Fibroblast of skin of scalp (primary cell): Measurements from ENCODE around the gene MCTP1.
"Not testable (repeated sequence)": the region's sequence is repeated elsewhere in the genome, so short reads cannot be mapped to it uniquely, and the experiment has no call there.

ENCODE experiments used
- DNase-seq: peaks from one replicate; pipeline ENCODE4 v3.0.0-alpha.2; 2013

MCTP1 gene

DNA sequence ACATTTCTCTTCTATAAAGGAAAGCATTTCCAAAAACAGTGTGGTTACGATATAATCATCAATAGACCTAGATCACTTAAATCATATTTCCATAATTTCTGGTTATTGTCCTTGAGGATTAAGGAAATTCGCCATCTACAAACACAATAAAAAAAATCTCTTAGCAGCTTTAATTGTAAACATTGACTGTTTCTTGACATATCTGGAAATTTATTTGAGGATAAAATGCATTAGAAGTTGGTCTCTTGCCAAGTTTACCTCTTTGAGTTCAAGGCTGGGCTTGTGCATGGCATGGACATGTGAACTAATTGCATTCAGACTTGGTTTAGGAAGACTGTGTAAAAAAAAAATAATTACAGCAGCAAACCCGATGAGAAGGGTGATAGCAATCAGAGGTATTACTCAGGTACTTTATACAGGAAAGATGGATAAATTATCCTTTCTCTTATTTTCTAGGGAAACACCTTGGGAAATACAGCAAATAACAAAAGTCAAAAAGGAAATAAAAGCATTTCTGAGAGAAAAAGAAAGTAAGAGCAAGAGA lies 428.6 kb downstream of the MCTP1 start:
- DNase-seq: no peak

GRCh38 chr5:94855543-94855942 lies 429.4 kb downstream of the MCTP1 start:
- no peak for DNase-seq

DNA sequence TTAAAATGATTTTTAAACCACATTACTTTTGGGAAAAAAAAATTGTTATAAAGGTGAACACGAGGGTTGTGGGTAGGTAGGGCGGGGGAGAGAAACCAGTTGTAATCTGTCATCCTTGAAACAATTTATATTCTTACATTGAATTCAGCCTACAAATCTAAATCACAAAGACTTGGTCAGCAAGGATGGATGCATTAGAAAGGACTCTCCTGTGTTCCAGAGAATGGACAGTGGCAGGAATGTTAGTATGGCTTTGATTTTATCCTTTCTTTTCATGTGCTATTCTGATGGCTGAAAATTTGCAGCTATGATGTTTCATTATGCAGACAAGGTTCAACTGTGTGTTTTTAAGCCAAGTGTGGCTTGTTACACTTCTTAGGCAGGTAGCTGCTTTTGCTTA lies 431.8 kb downstream of the MCTP1 start:
- DNase-seq: no peak

- DNase-seq: no peak
Observed at GRCh38 chr5:94850960-94851359, 433.9 kb downstream of the MCTP1 start.

DNA sequence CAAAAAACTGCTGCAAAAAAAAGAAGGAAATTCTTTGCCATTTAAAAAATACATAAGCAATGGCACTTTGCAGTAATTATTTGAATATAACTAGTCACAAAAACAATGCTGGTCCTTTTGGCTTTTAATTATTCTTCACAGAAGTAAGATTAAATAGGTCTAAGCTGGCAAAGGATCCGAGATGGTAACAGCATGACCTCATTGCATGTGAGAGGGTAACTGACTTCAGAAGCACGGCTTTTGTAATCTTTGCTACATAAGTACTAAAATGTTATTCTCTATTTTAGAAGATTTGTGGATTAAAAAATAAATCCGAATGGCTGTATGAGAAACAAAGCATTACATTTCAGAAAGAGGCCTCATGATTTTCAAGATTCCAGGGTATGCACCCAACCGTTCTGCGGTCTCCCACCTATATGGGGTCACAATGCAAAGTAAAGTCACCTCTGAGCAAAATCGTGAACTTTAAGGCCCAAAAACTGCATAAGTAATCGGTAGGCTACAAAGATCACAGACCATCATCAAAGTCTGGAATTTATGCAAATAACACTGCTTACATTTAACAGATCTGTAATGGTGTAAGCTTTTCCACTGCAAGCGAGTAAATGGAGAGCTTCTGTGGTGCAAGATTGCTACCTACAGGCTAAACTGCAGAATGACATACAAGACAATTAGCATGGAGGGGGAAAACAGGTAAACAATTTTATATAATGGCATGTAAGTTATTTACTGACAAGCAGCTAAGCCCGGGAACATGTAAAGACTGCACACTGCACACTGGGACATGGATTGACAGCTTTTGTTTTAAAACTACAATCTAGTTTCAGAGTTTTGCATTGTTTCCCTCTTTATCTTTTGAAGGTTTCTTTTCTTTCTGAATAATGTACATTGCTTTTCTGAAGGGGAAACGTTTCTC lies 434.8 kb downstream of the MCTP1 start:
- peak; percentile 55 for DNase-seq

DNA sequence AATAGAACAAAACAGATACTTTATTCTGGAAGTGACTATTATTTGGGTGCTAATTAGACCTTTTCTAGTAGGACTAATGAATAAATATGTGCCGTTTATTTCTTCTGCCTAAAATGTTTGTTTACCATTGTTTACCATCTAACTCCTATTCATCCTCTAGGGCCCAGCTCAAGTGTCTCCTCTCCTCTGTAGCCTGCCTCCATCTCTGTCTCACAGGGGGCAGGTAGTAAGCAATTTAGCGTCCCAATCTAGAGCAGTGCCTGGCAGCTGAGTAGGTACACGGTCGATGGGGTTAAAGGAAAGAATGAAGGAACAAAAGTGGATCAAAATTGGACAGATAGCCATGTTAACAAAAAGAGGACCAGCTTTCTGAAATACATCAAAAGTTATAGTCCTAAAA lies 435.6 kb downstream of the MCTP1 start:
- no peak for DNase-seq

DNA sequence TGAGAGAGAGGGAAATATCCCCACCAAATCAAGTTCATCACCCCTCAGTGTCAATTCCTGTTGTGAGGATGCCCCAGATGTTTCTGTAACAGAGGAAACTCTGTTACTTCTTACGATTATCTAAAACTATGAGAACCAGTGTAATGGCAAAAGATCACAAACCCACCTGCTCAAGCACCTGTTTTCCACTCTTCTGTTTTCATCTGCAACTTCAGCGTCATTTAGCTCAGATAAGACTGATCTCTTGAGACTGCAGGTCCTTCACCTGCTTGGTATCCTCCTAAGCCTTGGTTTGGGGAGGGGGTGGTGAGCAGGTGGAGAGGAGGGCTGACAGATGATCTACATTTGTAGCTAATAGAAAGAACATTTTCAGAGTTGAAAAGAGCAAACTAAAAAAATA lies 437.2 kb downstream of the MCTP1 start:
- DNase-seq: no peak

DNA sequence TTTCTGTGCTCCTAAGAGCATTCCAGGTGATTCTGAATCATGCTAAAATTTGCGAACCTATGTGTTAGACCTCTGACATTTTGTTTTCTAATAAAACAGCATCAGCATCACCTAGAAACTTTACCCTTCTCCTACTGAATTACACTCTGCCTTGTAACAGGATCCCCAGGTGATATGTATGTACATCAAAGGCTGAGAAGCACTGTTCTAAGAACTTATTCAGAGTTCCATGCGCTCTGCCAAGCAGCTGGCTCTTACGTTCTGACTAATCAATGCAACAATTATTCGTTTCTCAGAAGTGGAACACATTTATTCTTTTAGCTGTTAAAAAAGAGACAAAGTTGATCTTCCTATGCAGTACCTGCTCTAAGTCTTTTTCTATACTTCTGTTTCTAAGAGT lies 437.9 kb downstream of the MCTP1 start:
- no peak for DNase-seq

GRCh38 chr5:94845696-94846095 lies 439.2 kb downstream of the MCTP1 start:
- DNase-seq: not testable (repeated sequence)

DNA sequence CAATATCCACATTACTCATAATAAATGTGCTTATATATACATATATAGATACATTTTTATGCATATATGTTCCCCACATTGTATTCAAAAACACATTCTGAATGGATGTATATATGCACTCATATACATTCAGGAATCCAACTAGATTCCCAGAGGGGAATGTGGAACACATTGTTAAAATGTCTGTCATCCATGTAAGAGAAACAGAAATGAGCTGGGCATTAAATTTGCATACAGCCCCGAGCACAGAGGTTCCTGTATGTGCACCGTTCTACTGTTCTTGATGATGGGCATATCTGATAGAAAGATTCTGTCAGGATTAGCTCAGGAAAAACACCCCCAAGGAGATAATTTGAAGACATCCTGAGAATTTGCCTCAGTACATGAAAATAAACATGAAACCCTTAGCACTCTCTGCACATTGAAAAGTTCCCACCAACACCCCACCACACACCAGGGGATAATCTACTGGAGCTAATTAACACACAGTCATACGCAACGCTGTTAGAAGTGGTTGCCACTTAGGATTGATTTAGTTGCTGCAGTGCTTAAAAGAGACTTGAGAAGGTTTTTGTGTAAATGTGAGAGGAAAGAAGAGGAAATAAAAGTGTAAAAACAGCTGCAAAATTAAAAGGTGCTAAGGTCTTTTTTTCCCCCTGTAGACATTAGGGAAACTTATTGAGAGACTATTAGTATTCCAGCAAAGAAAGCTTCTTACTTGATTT lies 443.1 kb downstream of the MCTP1 start:
- DNase-seq: no peak

- no peak for DNase-seq
Observed at GRCh38 chr5:94833851-94834250, 451.0 kb downstream of the MCTP1 start.

DNA sequence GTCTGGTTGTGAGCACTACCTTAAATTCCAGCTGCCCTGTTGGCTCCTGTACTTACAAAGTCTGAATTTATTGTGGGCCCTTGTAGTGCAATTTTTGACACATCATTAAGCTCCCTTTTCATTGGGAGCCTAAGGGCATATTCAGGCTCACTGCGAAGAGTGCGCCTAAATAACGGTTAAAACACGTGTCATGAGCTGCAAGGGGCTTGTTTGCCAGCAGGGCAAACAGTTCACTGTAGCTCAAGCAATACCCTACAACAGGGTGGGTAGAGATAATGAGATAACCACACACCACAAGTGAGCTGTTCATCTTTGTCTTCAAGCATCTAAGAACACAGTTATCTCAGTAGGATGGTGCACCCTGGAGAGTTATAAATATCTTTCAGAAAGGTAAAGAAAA lies 452.2 kb downstream of the MCTP1 start:
- no peak for DNase-seq

DNA sequence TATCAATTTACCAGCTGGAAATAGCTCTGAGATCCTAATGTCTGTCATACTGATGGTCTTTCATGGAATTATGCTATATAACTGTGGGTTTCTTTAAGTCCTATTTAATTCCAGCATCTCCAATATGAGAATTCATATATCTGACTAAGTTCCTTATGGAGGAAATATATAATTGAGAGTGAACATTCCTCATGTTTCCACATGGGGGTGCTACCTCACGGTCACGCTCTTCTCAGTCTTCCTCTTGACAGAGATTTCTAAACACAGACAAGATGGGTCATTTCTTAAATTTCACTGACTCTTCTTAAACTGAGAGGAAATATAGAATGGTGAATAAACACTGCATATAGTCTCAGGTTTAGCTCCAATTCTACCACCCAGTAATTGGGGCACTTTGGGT lies 454.4 kb downstream of the MCTP1 start:
- peak; percentile 2 for DNase-seq

GRCh38 chr5:94828222-94828621 lies 456.7 kb downstream of the MCTP1 start:
- DNase-seq: not testable (repeated sequence)

GRCh38 chr5:94820488-94820887 lies 464.4 kb downstream of the MCTP1 start:
- DNase-seq: no peak

- DNase-seq: no peak
Observed at GRCh38 chr5:94818904-94819303, 466.0 kb downstream of the MCTP1 start.

- DNase-seq: no peak
Observed at GRCh38 chr5:94815313-94816039, 469.4 kb downstream of the MCTP1 start.

DNA sequence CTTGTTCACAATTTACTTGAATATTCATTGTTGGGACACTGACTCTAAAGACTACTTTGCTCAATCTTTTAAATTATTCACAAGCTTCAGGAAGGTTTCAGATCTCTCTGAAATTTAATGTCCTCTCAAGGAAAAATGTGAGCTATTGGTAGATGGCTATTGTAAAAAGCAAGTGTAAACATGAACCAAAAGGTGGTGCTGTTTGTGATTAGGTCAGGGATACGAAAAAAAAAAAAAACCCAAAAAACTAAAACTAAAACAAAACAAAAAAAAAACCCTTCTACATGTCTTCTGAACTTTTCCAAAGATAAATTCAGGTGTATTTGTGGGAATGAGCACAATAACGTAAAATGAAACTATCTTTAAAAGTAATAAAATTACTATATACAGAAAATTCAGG lies 472.7 kb downstream of the MCTP1 start:
- DNase-seq: no peak

DNA sequence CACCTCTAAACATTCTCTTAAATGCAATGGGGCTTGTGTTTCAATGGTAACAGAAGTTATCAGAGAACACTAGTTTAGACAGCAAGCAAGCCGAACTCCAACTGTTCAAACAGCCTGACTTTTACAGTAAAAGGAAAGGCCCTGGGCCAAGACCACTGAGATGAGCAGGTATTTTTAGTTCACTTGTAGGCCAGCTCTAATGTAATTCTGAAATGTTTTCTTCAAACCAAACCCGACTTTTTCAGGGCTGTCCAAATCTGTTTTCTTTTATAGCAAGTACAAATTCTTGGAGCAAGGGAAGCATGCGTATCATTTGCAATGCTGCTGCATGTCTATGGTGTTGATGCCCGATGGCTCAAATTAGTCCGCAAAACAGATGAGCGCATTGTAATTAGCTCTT lies 473.6 kb downstream of the MCTP1 start:
- DNase-seq: no peak

GRCh38 chr5:94810877-94811276 lies 474.0 kb downstream of the MCTP1 start:
- DNase-seq: no peak

- no peak for DNase-seq
Observed at GRCh38 chr5:94810281-94810680, 474.6 kb downstream of the MCTP1 start.

DNA sequence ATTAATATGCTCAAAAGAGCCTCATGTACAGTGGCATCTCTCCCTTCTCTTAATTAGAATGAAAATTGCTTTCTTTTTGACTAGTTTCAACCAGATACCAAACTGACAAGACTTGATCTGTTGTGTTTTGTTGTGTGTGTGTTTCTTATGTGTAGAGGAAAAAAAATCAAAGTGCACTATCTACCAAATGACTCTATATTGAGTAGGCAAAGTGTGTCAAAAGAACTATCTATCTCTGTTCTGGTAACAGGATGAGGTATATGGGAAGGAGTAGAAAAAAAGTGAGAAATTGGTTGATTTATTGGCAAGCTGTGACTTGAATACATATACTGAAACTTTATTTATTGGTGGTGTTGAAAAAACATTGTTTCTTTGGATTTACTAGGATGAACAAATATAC lies 476.4 kb downstream of the MCTP1 start:
- no peak for DNase-seq

DNA sequence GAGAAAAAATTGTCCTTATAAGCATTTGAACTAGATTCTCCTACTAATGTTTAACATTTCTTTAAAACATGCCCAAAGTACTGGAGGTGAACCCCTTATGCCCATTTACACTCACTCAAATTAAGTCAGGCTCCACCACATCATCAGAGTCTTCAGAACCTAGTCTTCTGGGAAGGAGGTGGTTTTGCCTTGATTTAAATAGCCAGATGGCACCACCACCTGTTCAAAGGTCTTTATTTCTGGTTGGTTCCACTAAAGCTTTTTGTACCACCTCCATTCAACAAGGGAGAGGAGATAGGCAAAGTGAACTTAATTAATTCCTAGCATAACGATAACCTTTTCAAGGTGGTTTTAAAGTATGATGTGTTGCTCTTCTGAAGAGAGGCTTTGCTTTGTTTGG lies 476.9 kb downstream of the MCTP1 start:
- DNase-seq: no peak
